Germinal center (tissue), 1 donor: Measurements from ENCODE around the gene PIK3C2G.

Source experiments
- DNase-seq: peaks from one replicate; pipeline ENCODE4 v3.0.0; 2012; ENCODE audit warnings: mixed read lengths, low spot score

The PIK3C2G gene

DNA sequence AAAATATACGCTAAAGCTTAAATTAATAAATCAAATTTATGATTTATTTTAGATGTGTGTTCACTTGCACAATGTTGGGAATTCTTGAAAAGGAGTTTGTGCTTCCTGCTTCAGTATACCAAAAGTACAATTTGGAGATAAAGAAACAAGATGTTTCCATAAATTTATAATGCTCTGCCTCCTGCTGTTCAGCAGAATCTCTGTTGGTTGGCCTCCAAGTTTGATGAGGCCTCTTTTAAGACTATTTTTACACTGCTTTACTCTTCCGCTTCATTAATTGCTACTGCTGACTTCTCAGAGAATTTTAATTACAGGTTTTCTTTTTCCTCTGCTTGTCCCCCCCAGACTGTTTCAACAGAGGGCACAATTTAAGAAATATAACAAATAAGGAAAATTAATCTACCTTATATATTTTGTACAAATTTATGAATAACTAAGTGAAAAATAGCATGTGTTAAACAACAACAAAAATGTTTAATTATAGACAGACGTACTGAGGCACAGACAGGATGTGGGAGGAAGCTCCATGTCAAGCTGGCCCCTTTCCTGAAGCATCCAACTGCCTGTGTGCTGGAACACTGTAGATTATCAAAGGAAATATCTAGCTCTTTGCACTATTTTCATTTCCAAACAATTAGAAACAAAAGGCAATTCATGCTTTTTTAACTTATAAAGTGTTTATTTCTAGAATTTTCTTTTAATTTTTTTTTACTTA is 83.9 kb downstream of the PIK3C2G start:
- DNase-seq, result no peak

GRCh38 chr12:18352312-18352711 is 91.0 kb downstream of the PIK3C2G start:
- DNase-seq, result no peak

- DNase-seq, result no peak
Observed at GRCh38 chr12:18355429-18355828, 94.1 kb downstream of the PIK3C2G start.

- no peak for DNase-seq
Observed at GRCh38 chr12:18358077-18358476, 96.8 kb downstream of the PIK3C2G start.

DNA sequence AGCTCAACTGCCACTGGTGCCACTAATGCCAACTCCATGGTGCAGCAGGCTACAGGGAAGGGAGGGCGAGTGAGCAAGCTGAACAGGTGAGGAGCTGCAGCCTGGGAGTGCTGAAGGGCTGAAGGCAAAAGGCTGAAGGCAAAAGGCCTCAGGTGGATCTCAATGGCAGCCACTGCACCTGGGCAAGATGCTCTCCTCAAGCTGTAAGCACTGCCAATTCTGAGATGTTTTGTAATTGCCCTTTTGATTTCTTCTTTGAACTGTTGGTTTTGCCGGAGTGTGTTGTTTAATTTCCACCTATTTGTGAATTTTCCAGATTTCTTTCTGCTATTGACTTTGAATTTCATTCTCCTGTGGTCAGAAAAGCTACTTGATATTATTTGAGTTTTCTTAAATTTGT is 97.6 kb downstream of the PIK3C2G start:
- no peak for DNase-seq

DNA sequence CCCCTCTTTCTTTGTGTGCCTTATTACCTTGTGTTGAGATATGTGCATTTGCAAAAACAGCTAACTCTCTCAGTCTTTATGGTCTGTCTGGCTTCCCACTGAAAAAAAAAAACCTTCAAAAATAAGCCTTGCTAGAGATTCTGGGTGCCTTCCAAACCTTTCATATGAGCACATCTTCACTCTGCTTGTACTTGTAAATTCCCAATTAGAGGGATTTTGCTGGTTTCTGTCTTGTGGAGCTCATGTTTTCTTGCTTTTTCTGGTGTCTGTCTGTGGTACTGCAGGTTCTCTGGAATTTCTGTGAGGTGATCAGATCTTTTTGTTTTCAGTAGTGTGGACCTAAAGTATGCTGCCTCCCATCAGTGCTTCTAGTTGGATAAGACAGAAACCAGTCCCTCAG is 100.1 kb downstream of the PIK3C2G start:
- no peak for DNase-seq

DNA sequence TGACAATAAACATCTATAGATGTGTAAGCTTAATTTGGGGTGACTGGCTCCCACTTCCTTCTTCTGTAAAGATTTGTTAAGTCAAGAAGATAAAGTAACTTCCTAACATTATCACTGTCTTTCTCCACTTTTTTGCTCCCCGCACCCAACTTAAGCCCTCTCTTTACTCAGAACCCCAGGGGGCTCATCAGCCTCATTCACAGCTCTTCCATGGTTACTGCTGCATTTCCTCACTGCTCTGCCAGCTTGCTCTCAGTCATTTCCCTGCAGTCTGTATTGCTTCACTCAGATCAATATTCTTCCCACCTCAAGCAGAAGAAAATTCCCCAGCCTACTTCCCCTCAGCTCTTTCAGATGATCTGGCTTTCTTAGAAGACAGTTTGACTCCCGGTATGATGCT is 102.0 kb downstream of the PIK3C2G start:
- no peak for DNase-seq

GRCh38 chr12:18368594-18368993 is 107.3 kb downstream of the PIK3C2G start:
- no peak for DNase-seq

- no peak for DNase-seq
Observed at GRCh38 chr12:18373181-18373580, 111.9 kb downstream of the PIK3C2G start.

GRCh38 chr12:18375131-18375530 is 113.8 kb downstream of the PIK3C2G start:
- DNase-seq, result no peak

DNA sequence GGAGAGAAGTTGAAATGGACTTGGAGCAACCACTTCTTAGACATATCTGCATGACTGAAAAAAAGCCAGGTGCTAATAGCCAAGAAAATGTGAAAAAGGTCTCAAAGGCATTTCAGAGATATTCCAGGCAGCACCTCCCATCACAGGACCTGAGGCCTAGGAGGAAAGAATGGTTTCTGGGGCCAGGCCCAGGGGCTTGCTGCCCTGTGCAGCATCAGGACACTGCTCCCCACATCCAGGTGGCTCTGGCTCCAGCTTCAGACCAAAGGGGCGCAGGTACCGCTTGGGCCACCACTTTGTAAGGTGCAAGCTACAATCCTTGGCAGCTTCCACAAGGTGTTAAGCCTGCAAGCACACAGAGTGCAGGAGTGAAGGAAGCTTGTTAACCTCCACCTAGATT is 114.3 kb downstream of the PIK3C2G start:
- DNase-seq, result no peak

GRCh38 chr12:18382236-18382885 is 121.0 kb downstream of the PIK3C2G start:
- no peak for DNase-seq

DNA sequence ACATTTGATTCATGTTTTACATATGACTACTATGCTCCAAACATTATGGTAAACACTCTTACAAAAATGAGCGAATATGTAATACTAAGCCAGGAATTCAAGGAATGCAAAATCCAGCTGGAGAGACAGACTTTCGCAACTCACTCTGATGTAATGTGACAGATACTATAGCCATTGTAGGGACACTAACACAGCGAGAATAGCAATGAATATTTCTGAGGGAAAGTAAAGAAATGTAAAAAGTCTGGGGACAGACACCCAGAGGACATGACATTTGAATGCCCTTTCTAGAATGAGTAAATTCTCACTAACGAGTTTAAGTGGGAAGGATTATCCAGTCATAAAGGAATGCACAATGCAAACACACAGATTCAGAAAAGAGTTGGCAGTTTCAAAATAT is 121.9 kb downstream of the PIK3C2G start:
- no peak for DNase-seq

DNA sequence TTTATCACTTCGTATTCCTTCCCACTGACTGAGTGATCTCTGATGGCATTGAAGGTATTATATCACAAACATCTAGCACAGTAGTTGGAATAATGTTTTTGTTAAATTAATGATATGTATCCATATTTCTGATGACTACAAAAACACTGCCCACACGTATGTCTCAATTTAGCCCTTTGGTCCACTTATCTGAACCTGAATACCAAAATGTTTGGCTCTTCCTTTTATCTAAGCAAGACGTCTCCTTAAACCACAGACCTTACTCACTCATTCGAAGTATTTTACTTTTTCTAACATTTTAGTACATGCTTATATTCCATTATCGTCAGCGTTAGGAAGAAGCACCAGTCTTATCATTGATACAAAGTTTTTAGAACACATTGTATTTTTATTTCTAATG is 126.4 kb downstream of the PIK3C2G start:
- no peak for DNase-seq

- DNase-seq, result no peak
Observed at GRCh38 chr12:18389820-18390219, 128.5 kb downstream of the PIK3C2G start.

DNA sequence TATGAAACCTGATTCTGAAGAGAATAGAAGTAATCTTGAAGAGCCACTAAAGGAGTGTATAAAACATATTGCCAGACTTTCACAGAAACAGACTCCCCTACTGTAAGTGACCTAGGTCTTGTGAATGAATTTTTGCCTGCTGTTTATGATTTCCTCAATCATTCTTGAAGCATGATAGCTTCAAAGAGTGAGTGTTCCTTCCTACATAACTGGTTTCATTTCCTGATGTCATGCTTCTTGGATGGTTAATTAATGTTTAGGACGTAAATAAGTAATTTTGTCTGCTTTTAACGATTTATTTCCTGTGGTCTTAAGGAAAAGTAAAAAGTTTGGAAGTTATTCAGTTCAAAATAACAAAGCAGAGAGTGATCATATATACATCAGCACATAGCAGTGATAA is 129.8 kb downstream of the PIK3C2G start:
- DNase-seq, result no peak

- DNase-seq, result no peak
Observed at GRCh38 chr12:18394742-18395141, 133.4 kb downstream of the PIK3C2G start.

GRCh38 chr12:18400186-18400585 is 138.9 kb downstream of the PIK3C2G start:
- DNase-seq, result no peak

DNA sequence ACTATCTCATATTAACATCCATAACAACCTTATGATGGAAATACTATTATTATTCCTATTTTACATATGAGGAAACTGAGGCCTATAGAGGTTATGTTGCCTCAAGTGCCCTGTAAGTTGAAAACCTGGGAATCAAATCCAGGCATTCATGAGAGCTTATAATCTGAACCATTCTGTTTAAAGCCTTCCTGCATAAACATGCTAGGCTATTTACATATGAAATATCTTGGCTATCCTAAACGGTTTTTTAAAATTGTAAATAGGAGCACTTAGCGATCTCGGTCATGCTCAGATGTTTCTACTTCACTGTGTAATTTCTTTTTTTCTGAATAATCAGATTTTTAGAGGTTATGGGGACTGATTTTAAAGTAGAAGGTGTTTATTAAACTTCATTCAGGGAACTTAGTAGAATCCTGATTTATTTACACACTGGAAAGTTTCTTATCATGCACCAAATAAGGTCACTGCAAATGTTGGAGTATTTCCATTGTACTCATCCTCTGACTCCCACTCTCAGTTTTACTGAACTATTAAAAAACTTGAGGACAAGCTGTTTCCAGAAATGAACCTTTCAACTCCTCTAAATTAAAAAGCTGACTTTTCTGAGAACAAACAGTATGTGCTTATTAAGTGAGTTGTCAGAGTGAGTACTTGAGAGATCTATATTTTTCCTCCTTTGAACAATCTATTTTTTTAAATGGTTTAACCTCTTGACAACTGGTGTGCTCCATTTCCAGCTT is 141.7 kb downstream of the PIK3C2G start:
- no peak for DNase-seq

GRCh38 chr12:18411453-18411852 is 150.1 kb downstream of the PIK3C2G start:
- no peak for DNase-seq

DNA sequence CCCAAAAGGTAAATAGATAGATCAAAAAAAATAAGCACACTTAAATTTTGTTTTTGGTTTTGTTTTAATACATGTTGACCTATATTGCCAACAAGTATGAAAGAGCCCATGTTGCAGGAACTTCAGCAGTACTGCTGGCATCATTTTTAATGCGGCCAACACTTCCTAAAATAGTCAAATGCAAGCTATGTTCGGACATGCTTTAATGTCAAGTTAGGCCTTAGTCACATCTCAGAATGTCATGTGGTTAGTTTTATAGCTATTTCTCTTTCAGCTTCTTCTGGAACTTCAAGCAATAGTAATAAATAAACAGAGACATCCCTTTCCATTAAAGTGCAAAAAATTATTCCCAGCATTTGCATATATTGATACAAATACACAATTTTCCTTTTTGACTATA is 153.4 kb downstream of the PIK3C2G start:
- no peak for DNase-seq

DNA sequence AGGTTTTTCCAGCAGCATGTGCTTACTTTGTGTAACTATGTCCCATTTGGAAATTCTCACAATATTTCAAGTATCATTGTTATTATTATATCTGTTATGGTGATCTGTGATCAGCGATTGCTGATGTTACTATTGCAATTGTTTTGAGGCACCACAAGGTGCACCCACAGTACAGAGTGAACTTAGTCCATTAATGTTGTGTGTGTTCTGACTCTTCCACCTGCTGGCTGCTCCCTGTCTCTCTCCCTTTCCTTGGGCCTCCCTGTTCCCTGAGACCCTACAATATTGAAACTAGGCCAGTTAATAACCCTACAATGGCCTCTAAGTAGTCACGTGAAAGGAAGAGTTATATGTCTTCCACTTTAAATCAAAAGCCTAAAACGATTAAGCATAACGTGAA is 153.9 kb downstream of the PIK3C2G start:
- DNase-seq, result no peak

GRCh38 chr12:18416412-18416811 is 155.1 kb downstream of the PIK3C2G start:
- DNase-seq, result no peak
